GM12875 (cell line): ENCODE measurements around the gene EID3.
"Not testable (repeated sequence)": the region's sequence is repeated elsewhere in the genome, so short reads cannot be mapped to it uniquely, and the experiment has no call there.

Source experiments
- H3K4me3 ChIP-seq: one replicate; pipeline ENCODE4 v1.5.1; 2011; ENCODE audit warnings: low read depth, low read length, control low read depth
- TF ChIP-seq, protein P1 (sequence below): IDR thresholded peaks from 2 replicates; pipeline ENCODE4 v1.5.1; 2011; ENCODE audit warnings: low read depth, mild to moderate bottlenecking, control low read depth, inconsistent platforms, low read length, moderate library complexity, borderline replicate concordance; ENCODE audit not compliant: insufficient read depth

EID3 gene

DNA sequence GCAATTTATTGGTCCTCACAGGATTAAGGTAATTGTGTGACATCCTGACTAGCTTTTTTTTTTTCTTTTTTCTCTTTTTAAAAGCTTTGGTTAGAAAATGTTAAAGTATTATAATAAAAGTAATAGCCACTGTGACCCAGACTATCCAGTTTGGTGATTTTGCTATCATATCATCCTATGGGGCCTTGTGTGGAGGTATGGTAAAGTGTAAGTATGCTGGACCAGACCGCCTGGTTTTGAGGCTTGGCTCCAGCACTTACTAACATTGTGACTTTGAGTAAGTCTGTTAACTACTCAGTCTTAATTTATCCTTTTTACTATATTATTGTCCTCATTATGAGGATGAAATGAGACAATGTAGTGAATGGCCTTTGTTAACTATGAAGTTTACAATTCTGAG is 15.5 kb downstream of the EID3 start:
- TF ChIP-seq, protein P1, sequence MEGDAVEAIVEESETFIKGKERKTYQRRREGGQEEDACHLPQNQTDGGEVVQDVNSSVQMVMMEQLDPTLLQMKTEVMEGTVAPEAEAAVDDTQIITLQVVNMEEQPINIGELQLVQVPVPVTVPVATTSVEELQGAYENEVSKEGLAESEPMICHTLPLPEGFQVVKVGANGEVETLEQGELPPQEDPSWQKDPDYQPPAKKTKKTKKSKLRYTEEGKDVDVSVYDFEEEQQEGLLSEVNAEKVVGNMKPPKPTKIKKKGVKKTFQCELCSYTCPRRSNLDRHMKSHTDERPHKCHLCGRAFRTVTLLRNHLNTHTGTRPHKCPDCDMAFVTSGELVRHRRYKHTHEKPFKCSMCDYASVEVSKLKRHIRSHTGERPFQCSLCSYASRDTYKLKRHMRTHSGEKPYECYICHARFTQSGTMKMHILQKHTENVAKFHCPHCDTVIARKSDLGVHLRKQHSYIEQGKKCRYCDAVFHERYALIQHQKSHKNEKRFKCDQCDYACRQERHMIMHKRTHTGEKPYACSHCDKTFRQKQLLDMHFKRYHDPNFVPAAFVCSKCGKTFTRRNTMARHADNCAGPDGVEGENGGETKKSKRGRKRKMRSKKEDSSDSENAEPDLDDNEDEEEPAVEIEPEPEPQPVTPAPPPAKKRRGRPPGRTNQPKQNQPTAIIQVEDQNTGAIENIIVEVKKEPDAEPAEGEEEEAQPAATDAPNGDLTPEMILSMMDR, result no peak
- no peak overlapping the region for H3K4me3 ChIP-seq

- TF ChIP-seq, protein P1, result no peak
- no peak overlapping the region for H3K4me3 ChIP-seq
Observed at GRCh38 chr12:104319918-104320626, 16.5 kb downstream of the EID3 start.

DNA sequence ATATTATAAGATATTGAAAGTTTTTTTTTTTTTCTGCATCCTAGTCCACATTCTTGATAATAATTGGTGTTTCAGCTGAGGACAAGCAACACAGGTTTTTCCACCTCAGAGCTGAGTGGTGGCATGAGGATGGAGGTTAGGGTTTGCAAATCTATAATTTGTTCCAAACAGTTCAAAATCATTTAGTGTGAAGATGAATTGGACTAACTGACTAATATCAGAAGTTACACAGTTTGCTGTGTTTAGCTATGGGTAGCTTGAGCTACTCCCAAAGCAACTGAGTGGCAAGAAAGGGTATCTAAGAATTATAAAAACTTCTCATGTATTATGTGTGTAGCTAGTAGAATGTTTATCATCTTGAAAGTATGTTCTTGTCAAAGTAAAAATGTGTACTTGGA is 17.1 kb downstream of the EID3 start:
- TF ChIP-seq, protein P1, result no peak
- no peak overlapping the region for H3K4me3 ChIP-seq

- no peak overlapping the region for H3K4me3 ChIP-seq
- TF ChIP-seq, protein P1, result no peak
Observed at GRCh38 chr12:104321949-104322348, 18.4 kb downstream of the EID3 start.

- H3K4me3 ChIP-seq, result not testable (repeated sequence)
Observed at GRCh38 chr12:104322533-104322932, 19.0 kb downstream of the EID3 start.

DNA sequence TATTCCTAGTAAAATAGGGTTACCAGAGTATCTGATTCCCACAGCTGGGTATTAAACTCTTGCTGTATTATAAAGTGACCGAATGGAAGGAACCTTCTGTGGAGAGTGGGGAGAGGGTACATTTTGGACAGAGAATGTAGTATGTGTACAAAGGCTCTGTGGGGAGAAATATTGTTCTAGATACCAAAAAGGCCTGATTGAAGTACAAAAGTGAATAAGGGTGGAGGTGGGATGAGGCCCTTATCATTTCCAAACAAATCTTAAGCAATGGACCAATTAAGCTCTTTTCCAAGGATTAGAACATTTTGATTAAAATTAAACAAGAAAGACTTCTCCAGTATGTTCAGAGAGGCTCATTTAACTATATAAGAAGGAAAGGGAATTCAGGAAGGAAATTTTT is 20.4 kb downstream of the EID3 start:
- TF ChIP-seq, protein P1, result no peak
- H3K4me3 ChIP-seq, result no peak overlapping the region

- H3K4me3 ChIP-seq, result not testable (repeated sequence)
Observed at GRCh38 chr12:104328278-104328677, 24.7 kb downstream of the EID3 start.

DNA sequence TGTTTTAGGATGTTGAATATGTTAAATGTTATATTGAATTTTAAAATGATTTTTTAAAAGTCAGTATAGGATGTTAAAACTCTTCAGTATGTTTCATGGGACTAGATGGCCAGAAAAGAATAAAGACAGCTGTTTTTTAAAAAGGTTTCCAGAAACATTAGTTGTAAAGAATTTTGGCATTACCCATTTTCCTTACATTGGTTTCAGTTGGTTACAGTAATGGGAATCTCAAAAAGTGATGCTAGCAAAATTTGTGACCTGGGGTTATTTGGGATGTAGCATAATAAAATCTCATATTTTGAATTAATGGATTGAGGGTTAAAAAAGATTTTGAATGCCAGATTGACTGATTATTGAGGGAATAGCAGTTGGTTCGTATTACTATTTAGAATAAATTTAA is 25.3 kb downstream of the EID3 start:
- TF ChIP-seq, protein P1, result no peak

More for the DNA sequence above, 25.3 kb downstream of the EID3 start:
- no peak overlapping the region for H3K4me3 ChIP-seq
